GM12878 (cell line): ENCODE results near the gene CRB2. TPM values are rescaled to one million over a fixed set of nuclear protein-coding genes. Genes with fewer than 3 reads are reported as not detected.

Source experiments
- ATAC-seq: fragments of 200-7000 bp; cut with Tn5 transposase; 3 replicates; pipeline ENCODE4 v1.9.1; 2020; ENCODE audit warnings: mild to moderate bottlenecking, moderate library complexity
- BruUV-seq: library from RNA; stranded (reverse); fragments of 400-500 nt; replicated peaks from 2 replicates; lab custom pipeline; 2021; lab: Mats Ljungman, UMichigan
- CTCF ChIA-PET: fragments of 300-600 bp; sonication (Branson Sonifier 250); formaldehyde crosslinking; extraction: SDS; loops from one replicate; lab custom pipeline; 2021; ENCODE audit warnings: inconsistent platforms; lab: Yijun Ruan, JAX
- POLR2A ChIA-PET: fragments of 350-600 bp; formaldehyde crosslinking; extraction: SDS; loops from one replicate; lab custom pipeline; 2021; ENCODE audit warnings: inconsistent platforms; lab: Charles Lee
- RAD21 ChIA-PET: fragments of 300-600 bp; sonication (Branson Sonifier 250); formaldehyde crosslinking; loops from one replicate; lab custom pipeline; 2023; ENCODE audit warnings: antibody characterized with exemption; ENCODE audit not compliant: unreplicated experiment; lab: Charles Lee
- SMC1A ChIA-PET: fragments of 300-600 bp; sonication (Branson Sonifier 250); formaldehyde crosslinking; loops from one replicate; lab custom pipeline; 2023; ENCODE audit not compliant: unreplicated experiment, uncharacterized antibody; lab: Charles Lee
- DNase-seq: peaks from one replicate; pipeline ENCODE4 v3.0.0-alpha.2; 2011; ENCODE audit warnings: low read depth, low spot score
- FAIRE-seq: peaks from 3 replicates; lab custom pipeline; 2011; peaks lifted over from hg19 to GRCh38; lab: Jason Lieb, UNC
- H2AFZ ChIP-seq: 2 replicates; pipeline ENCODE4 v1.6.0; 2011; ENCODE audit warnings: low read depth, low read length, control low read depth; ENCODE audit not compliant: control insufficient read depth
- H3K27ac ChIP-seq: 2 replicates; pipeline ENCODE4 v1.5.1; 2011; ENCODE audit warnings: control low read depth; ENCODE audit not compliant: control insufficient read depth, insufficient read depth
- H3K27me3 ChIP-seq, 2 experiments: replicated peaks in 1 of 2; 2 replicates each; pipeline versions ENCODE4 v1.6.0 to v1.6.1; 2011; ENCODE audit warnings: low read length in 1 of 2; ENCODE audit not compliant: control insufficient read depth in 2 of 2, insufficient read depth in 2 of 2
- H3K36me3 ChIP-seq, 2 experiments: 2 replicates each; pipeline ENCODE4 v1.5.1; 2011; ENCODE audit warnings: low read length in 1 of 2; ENCODE audit not compliant: control insufficient read depth in 2 of 2, insufficient read depth in 2 of 2
- H3K4me1 ChIP-seq: 2 replicates; pipeline ENCODE4 v1.6.1; 2011; ENCODE audit warnings: mild to moderate bottlenecking, low read length, moderate library complexity, mixed read lengths; ENCODE audit not compliant: control insufficient read depth, insufficient read depth
- H3K4me2 ChIP-seq: 2 replicates; pipeline ENCODE4 v1.6.0; 2011; ENCODE audit warnings: control low read depth; ENCODE audit not compliant: control insufficient read depth, insufficient read depth
- H3K4me3 ChIP-seq: fragments of 200-600 bp; sonication (generic); 2 replicates; pipeline ENCODE4 v1.5.1; 2016
- H3K79me2 ChIP-seq: 2 replicates; pipeline ENCODE4 v1.6.0; 2011; ENCODE audit warnings: low read length; ENCODE audit not compliant: control insufficient read depth, insufficient read depth
- H3K9ac ChIP-seq: 2 replicates; pipeline ENCODE4 v1.8.0; 2011; ENCODE audit warnings: low read length, control low read depth, mixed read lengths; ENCODE audit not compliant: control insufficient read depth, insufficient read depth
- H3K9me3 ChIP-seq: replicated peaks from 3 replicates; pipeline ENCODE4 v1.5.1; 2011; ENCODE audit warnings: mild to moderate bottlenecking, low read length; ENCODE audit not compliant: control insufficient read depth, insufficient read depth
- H4K20me1 ChIP-seq: 2 replicates; pipeline ENCODE4 v1.6.0; 2011; ENCODE audit not compliant: control insufficient read depth, insufficient read depth
- FOXM1 ChIP-seq: IDR thresholded peaks from 2 replicates; pipeline ENCODE4 v1.6.1; 2012; ENCODE audit warnings: low read depth, mild to moderate bottlenecking, inconsistent platforms, low read length, moderate library complexity
- HSF1 ChIP-seq: fragments of 150-350 bp; IDR thresholded peaks from 2 replicates; pipeline ENCODE4 v1.6.1; 2014; ENCODE audit warnings: mild to moderate bottlenecking, low read depth, low read length
- TAF1 ChIP-seq: IDR thresholded peaks from 2 replicates; pipeline ENCODE4 v1.6.1; 2011; ENCODE audit warnings: mild to moderate bottlenecking, low read depth, low read length, borderline replicate concordance
- ZBTB40 ChIP-seq: fragments of 450-650 bp; IDR thresholded peaks from 2 replicates; pipeline ENCODE4 v1.6.1; 2016; ENCODE audit warnings: mild to moderate bottlenecking, moderate library complexity, borderline replicate concordance
- ZNF274 ChIP-seq: IDR thresholded peaks from one replicate; pipeline ENCODE4 v1.8.0; 2011; ENCODE audit not compliant: insufficient read length, insufficient read depth
- WGBS: methylation state at CpG from one replicate; pipeline ENCODE4 v1.1.6; 2016; ENCODE audit warnings: low lambda C conversion rate; ENCODE audit not compliant: insufficient replicate concordance, insufficient coverage; ENCODE audit errors: missing lambda C conversion rate; 5-methylcytosine and 5-hydroxymethylcytosine counted together
- in situ Hi-C: fragments of 300-500 bp; cut with MboI; formaldehyde crosslinking; loops from 9 replicates; pipeline ENCODE4 v1.14.3; 2018; ENCODE audit warnings: mixed read lengths
- intact Hi-C: fragments of 100-400 bp; cut with micrococcal nuclease; formaldehyde crosslinking; loops from one replicate; pipeline ENCODE4 v1.14.2; 2022; ENCODE audit not compliant: unreplicated experiment
- polyA plus RNA-seq, 11 experiments: library from polyadenylated mRNA; depleted of rRNA in 4 of 11; unstranded in 6 of 11; stranded (reverse) in 5 of 11; fragments of >200 nt; fragmentation: Nextera tagmentation in 4 of 11; fragmentation: Illumina TruSeq in 1 of 11; extraction: Ambion mirVana in 4 of 11; extraction: Trizol in 1 of 11; gene quantifications; 1 replicate in 1 of 11; 2 replicates in 10 of 11; pipeline versions ENCODE4 v1.2.1 to v1.2.3, GENCODE V29; 2011 to 2016; ENCODE audit warnings: inconsistent platforms in 2 of 11, missing spikeins in 2 of 11, low read depth in 1 of 11
- total RNA-seq, 4 experiments: library from RNA; depleted of rRNA in 3 of 4; stranded (reverse); fragments of >200 nt in 3 of 4; fragmentation: Illumina TruSeq in 1 of 4; extraction: Trizol in 1 of 4; gene quantifications; 2 replicates each; pipeline versions ENCODE4 v1.2.1 to v1.2.3, GENCODE V29; 2013 to 2021

The CRB2 gene
- total and polyA plus RNA-seq, 10 of the 15 experiments (the other 5 are each of a cell fraction or from before 2014, with no cell fraction given), result 0.01 to 0.80 (median 0.23) TPM; not detected in 3

GRCh38 chr9:123418506-123418905 is 62.5 kb downstream of the CRB2 start (continued):
- no peak for TF ChIP-seq ZBTB40

DNA sequence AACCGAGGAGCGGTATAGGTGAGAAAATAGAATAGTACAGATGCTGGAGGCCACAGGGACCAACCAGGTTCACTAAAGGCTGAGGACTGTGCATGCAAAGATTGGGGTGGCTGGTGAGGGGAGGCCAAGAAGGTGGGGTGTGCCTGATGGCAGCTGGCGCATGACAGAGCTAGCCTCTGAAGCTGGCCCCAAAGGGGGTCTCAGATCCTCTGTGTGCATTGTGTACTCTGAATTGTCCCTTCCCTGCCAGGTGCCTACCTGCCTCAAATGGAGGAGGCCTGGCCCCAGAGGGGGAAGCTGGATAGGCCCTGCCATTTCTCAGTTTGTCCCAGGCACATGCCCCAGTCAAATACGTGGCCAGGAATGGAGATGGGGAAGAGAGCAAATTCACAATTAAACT is 63.1 kb downstream of the CRB2 start:
- no peak for FAIRE-seq
- Histone ChIP-seq H3K4me3 (no peak overlapping the region), H3K79me2 (no peaks in the 10 kb centered on the region), H4K20me1 (no peaks in the 10 kb centered on the region), H3K4me1 (no peaks in the 10 kb centered on the region), H3K36me3 (peaks cover 3 to 5% of the 10 kb centered on the region in 2 experiments; a peak in 2 of 4 replicates)
- SMC1A ChIA-PET, result no interaction called here
- BruUV-seq, result no TSS peak
- POLR2A ChIA-PET, result no interaction called here
- intact Hi-C loops, result no loop called here
- 96% methylated on average over 4 of the region's 4 CpGs for WGBS
- RAD21 ChIA-PET, result no interaction called here
- TF ChIP-seq FOXM1 (no peak), TAF1 (no peak), HSF1 (no peak), ZNF274 (no peak)
- TF ChIP-seq, all 136 proteins: peak for 0
- ATAC-seq, result no peak
- no peak for DNase-seq
- Histone ChIP-seq H3K27me3 (no peaks in the 10 kb centered on the region), H3K9ac (no peak overlapping the region), H3K27ac (no peak overlapping the region), H3K4me2 (no peak overlapping the region), H3K9me3 (no peaks in the 10 kb centered on the region), H2AFZ (no peak overlapping the region)
- in situ Hi-C loops, result no loop called here
- CTCF ChIA-PET, result no interaction called here
